GM10248 (cell line): Measurements from ENCODE around the gene ST3GAL3.

Experiments
- CTCF ChIA-PET: fragments of 300-600 bp; sonication (Branson Sonifier 250); formaldehyde crosslinking; extraction: SDS; loops from one replicate; lab custom pipeline; 2021; ENCODE audit warnings: antibody characterized with exemption; lab: Yijun Ruan, JAX
- POLR2A ChIA-PET: fragments of 350-650 bp; sonication (Branson Sonifier 250); formaldehyde crosslinking; extraction: SDS; loops from one replicate; lab custom pipeline; 2020; ENCODE audit warnings: antibody characterized with exemption; lab: Yijun Ruan, JAX
- DNase-seq: peaks from one replicate; pipeline ENCODE4 v3.0.0; 2012; ENCODE audit errors: extremely low spot score
- TF ChIP-seq, protein P1 (sequence below): IDR thresholded peaks from 2 replicates; pipeline ENCODE4 v1.5.1; 2012; ENCODE audit warnings: mild to moderate bottlenecking, low read depth; ENCODE audit errors: extremely low read depth, missing control alignments, control extremely low read depth

Gene ST3GAL3

DNA sequence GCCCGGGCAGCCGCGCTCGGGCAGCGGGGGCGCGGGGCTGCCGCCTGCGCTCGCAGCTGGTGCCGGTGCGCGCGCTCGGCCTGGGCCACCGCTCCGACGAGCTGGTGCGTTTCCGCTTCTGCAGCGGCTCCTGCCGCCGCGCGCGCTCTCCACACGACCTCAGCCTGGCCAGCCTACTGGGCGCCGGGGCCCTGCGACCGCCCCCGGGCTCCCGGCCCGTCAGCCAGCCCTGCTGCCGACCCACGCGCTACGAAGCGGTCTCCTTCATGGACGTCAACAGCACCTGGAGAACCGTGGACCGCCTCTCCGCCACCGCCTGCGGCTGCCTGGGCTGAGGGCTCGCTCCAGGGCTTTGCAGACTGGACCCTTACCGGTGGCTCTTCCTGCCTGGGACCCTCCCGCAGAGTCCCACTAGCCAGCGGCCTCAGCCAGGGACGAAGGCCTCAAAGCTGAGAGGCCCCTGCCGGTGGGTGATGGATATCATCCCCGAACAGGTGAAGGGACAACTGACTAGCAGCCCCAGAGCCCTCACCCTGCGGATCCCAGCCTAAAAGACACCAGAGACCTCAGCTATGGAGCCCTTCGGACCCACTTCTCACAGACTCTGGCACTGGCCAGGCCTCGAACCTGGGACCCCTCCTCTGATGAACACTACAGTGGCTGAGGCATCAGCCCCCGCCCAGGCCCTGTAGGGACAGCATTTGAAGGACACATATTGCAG is 229.3 kb downstream of the ST3GAL3 start:
- TF ChIP-seq, protein P1, sequence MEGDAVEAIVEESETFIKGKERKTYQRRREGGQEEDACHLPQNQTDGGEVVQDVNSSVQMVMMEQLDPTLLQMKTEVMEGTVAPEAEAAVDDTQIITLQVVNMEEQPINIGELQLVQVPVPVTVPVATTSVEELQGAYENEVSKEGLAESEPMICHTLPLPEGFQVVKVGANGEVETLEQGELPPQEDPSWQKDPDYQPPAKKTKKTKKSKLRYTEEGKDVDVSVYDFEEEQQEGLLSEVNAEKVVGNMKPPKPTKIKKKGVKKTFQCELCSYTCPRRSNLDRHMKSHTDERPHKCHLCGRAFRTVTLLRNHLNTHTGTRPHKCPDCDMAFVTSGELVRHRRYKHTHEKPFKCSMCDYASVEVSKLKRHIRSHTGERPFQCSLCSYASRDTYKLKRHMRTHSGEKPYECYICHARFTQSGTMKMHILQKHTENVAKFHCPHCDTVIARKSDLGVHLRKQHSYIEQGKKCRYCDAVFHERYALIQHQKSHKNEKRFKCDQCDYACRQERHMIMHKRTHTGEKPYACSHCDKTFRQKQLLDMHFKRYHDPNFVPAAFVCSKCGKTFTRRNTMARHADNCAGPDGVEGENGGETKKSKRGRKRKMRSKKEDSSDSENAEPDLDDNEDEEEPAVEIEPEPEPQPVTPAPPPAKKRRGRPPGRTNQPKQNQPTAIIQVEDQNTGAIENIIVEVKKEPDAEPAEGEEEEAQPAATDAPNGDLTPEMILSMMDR, result no peak
- ChIA-PET CTCF (interaction anchor here (2.7 to 10.1 kb wide), 9 partner anchors 10 to 411 kb away, joined by 11 to 526 read pairs (median 44); partner anchors contain the start of genes IPO13, KDM4A and PTPRF), POLR2A (no interaction called here)
- peak; percentile 62 for DNase-seq

DNA sequence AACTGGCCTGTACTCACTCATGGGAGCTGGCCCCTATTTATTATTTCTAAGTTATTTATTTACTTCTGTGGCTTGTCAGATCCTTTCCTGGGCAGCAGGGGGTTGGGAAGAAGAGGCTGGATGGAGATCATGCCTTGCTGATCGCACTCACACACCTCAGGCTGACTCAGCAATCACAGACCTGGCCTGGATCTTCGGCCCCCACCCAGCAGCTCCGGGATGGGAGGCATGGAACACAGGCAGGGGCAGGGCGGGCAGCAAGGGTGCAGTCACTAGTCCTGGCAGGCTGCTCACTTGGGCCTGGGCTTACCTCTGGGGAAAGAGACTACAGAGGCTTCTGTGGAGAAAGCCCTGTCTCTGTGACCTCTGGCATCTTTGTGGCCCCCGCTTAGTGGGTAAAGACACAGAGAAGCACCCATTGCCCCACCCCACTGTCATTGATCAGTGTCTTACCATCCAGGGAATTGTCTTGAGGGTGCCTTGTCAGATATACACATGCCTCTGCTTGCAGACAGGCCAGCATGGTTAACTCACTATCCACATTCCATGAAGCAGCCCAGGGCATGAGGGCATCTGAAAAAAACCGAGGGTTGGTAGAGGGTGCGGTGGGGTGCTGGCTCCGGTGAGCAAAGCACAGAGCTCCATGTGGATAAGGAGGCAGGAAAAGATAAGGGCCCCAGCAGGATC is 230.0 kb downstream of the ST3GAL3 start:
- POLR2A ChIA-PET, result no interaction called here

DNA sequence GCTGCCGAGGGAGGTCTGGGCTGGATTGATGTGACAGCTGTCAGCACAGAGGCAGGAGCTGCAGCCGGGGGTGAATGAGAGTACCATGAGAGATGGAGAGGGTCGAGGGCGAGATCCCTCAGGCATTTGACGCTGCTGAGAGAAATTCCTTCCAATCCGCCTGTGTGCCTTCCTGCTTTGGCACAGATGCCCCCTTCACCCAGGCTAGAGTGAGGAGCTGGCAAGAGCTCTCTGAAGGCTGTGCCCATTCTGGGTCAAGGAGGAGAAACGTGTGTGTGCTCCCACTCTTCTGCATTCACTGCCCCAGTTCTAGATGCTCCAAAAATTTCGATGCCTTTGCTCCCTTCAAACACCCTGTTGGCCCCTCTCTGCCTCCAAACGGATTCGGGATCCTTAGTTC is 231.0 kb downstream of the ST3GAL3 start:
- CTCF ChIA-PET, result interaction anchor here (0.9 to 10.1 kb wide), 4 partner anchors 9 to 410 kb away, joined by 3 to 526 read pairs (median 97); partner anchors contain the start of gene IPO13

More for the DNA sequence above, 230.0 kb downstream of the ST3GAL3 start:
- TF ChIP-seq, protein P1, result no peak
- CTCF ChIA-PET, result interaction anchor here (3.8 to 10.1 kb wide), 5 partner anchors 10 to 285 kb away, joined by 26 to 526 read pairs (median 61); partner anchors contain the start of genes IPO13 and KDM4A
- DNase-seq, result no peak

DNA sequence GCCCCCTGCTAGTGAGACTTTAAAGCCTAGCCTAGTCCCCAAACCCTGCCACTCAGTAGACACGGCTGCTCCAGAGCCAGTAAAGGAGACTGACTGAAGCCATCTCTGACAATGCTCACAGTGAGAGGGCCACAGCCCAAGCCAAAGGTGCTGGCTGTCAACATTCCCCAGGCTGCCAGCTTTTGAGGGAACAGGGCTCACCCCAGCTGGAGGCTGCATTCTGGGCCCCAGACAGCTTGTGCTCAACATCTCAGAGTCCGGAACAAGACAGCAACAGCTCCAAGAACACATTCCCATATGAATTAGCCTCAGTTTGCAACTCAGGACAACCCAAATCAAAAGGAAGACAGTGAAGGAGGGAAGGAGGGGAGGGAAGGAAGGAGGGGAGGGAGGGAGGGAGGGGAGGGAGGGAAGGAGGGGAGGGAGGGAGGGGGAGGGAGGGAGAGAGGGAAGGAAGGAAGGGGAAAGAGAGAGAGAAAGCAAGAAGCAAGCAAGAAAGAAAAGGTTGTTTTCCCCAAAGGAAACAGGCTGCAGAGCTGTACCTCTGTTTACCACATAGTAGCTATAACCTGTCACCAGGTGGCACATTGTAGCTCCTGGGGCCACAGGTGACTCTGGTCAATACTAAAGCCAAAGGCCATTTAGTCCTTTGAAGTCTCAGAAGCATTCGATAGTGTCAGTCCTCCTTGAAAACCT is 231.7 kb downstream of the ST3GAL3 start:
- TF ChIP-seq, protein P1, result no peak
- ChIA-PET POLR2A (no interaction called here), CTCF (interaction anchor here (0.9 to 10.1 kb wide), 5 partner anchors 8 to 712 kb away, joined by 3 to 526 read pairs (median 4); partner anchors contain the start of gene IPO13)
- DNase-seq, result no peak

More for the DNA sequence above, 231.0 kb downstream of the ST3GAL3 start:
- TF ChIP-seq, protein P1, result no peak
- no peak for DNase-seq
- POLR2A ChIA-PET, result no interaction called here

- no peak for DNase-seq
- TF ChIP-seq, protein P1, result no peak
- POLR2A ChIA-PET, result no interaction called here
- CTCF ChIA-PET, result interaction anchor here (1.1 to 10.1 kb wide), 5 partner anchors 7 to 413 kb away, joined by 3 to 191 read pairs (median 5); partner anchors contain the start of gene ARTN
Observed at GRCh38 chr1:43942411-43942810, 235.1 kb downstream of the ST3GAL3 start.

DNA sequence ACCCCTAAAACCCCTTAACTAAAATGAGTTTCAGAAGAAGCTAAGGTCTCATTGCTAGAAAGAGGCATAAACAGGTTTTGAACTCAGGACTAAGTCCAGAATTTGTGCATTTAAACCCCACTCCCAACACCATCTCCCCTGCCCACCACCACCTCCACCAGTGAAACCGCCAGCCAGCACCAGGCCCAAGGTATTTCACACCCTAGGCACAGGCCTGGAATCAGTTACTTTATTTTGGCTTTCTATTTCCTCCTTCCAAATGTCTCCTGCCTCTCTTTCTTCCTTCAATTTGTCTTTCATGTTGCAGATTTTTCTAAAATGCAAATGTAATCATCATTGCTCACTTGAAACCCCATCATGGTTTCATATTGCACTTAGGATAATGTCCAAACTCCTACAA is 237.5 kb downstream of the ST3GAL3 start:
- CTCF ChIA-PET, result interaction anchor here (0.6 to 10.1 kb wide), 7 partner anchors 10 to 181 kb away, joined by 3 to 191 read pairs (median 13); partner anchors contain the start of genes ARTN and DPH2

More for the DNA sequence above, 237.5 kb downstream of the ST3GAL3 start:
- POLR2A ChIA-PET, result no interaction called here
- no peak for DNase-seq
- TF ChIP-seq, protein P1, result no peak
